ENCODE data around the gene ERBB4.

ERBB4 gene

GRCh38 chr2:211514049-211514448 is 1024.6 kb downstream of the ERBB4 start:
- no peak overlapping the region for H3K27ac ChIP-seq
- TF ChIP-seq, protein P1, sequence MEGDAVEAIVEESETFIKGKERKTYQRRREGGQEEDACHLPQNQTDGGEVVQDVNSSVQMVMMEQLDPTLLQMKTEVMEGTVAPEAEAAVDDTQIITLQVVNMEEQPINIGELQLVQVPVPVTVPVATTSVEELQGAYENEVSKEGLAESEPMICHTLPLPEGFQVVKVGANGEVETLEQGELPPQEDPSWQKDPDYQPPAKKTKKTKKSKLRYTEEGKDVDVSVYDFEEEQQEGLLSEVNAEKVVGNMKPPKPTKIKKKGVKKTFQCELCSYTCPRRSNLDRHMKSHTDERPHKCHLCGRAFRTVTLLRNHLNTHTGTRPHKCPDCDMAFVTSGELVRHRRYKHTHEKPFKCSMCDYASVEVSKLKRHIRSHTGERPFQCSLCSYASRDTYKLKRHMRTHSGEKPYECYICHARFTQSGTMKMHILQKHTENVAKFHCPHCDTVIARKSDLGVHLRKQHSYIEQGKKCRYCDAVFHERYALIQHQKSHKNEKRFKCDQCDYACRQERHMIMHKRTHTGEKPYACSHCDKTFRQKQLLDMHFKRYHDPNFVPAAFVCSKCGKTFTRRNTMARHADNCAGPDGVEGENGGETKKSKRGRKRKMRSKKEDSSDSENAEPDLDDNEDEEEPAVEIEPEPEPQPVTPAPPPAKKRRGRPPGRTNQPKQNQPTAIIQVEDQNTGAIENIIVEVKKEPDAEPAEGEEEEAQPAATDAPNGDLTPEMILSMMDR (conservative IDR thresholded peaks at IDR 0.05; ENCODE audit: low read depth, low read length) = no peak
- no peak overlapping the region for H3K4me3 ChIP-seq (IDR thresholded peaks at IDR 0.05; ENCODE audit: insufficient read depth, low read depth, low read length)
- H2AFZ ChIP-seq (ENCODE audit: low read depth) = no peak overlapping the region
- no peak overlapping the region for H3K9ac ChIP-seq
- H4K20me1 ChIP-seq (ENCODE audit: insufficient read depth) = no peaks in the 10 kb centered on the region
- no peaks in the 10 kb centered on the region for H3K27me3 ChIP-seq (ENCODE audit: insufficient read depth, low read depth)
- no peaks in the 10 kb centered on the region for H3K79me2 ChIP-seq (ENCODE audit: insufficient read depth, low read depth)
- no peak overlapping the region for H3K4me2 ChIP-seq
- H3K36me3 ChIP-seq (ENCODE audit: insufficient read depth) = no peaks in the 10 kb centered on the region
- H3K4me1 ChIP-seq (ENCODE audit: low read depth, poor library complexity, severe bottlenecking) = no peaks in the 10 kb centered on the region

DNA sequence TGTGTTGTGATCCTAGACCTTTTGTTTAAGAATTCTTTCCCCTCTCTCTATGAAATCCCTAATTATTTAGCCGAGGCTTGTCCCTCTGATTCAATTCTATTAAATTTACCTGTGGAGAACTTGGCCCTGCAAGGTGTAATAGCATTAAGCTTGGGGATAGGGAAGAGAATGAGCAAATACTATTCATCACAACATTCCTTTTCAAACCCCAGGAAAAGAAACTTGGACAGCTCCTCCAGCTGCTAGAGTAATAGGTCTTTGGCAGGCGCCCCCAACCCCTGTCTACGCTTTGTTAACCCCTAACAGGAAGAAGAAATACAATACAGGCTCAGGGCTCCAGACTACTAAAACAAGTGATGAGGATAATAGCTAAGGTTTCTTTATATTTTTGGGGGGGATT is 1025.2 kb downstream of the ERBB4 start:
- Histone ChIP-seq H3K4me2 (no peak overlapping the region), H3K9ac (no peak overlapping the region), H3K4me1 (ENCODE audit: low read depth, poor library complexity, severe bottlenecking) (no peaks in the 10 kb centered on the region), H3K79me2 (ENCODE audit: insufficient read depth, low read depth) (no peaks in the 10 kb centered on the region), H3K4me3 (IDR thresholded peaks at IDR 0.05; ENCODE audit: insufficient read depth, low read depth, low read length) (no peak overlapping the region), H3K27ac (no peak overlapping the region), H4K20me1 (ENCODE audit: insufficient read depth) (no peaks in the 10 kb centered on the region), H3K27me3 (ENCODE audit: insufficient read depth, low read depth) (no peaks in the 10 kb centered on the region), H2AFZ (ENCODE audit: low read depth) (no peak overlapping the region), H3K36me3 (ENCODE audit: insufficient read depth) (no peaks in the 10 kb centered on the region)
- TF ChIP-seq, protein P1 (conservative IDR thresholded peaks at IDR 0.05; ENCODE audit: low read depth, low read length) = no peak

DNA sequence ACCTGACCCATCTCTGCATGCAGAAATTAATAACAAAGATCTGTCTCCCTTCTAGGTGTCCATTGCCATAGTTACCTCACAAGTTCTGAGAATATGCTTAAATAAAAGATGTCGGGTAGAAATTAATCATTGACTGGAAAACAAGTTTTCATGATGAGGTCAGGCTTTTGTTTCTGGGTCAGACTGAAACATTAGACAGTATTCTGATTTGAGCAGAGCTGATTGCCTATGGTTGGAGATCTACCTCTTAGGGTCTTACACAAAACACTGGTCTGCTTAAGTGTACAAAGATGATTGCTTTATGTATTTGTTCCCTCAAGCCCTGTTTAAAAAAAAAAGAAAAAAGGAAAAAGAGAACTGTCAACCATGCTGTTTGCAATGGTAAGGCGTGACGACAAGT is 1025.8 kb downstream of the ERBB4 start:
- H3K4me3 ChIP-seq (IDR thresholded peaks at IDR 0.05; ENCODE audit: insufficient read depth, low read depth, low read length) = no peak overlapping the region
- H3K4me1 ChIP-seq (ENCODE audit: low read depth, poor library complexity, severe bottlenecking) = no peaks in the 10 kb centered on the region
- H3K27ac ChIP-seq = no peak overlapping the region
- H4K20me1 ChIP-seq (ENCODE audit: insufficient read depth) = no peaks in the 10 kb centered on the region
- H3K36me3 ChIP-seq (ENCODE audit: insufficient read depth) = no peaks in the 10 kb centered on the region
- H2AFZ ChIP-seq (ENCODE audit: low read depth) = no peak overlapping the region
- H3K9ac ChIP-seq = no peak overlapping the region
- H3K79me2 ChIP-seq (ENCODE audit: insufficient read depth, low read depth) = no peaks in the 10 kb centered on the region
- H3K27me3 ChIP-seq (ENCODE audit: insufficient read depth, low read depth) = no peaks in the 10 kb centered on the region
- H3K4me2 ChIP-seq = no peak overlapping the region
- TF ChIP-seq, protein P1 (conservative IDR thresholded peaks at IDR 0.05; ENCODE audit: low read depth, low read length) = no peak

DNA sequence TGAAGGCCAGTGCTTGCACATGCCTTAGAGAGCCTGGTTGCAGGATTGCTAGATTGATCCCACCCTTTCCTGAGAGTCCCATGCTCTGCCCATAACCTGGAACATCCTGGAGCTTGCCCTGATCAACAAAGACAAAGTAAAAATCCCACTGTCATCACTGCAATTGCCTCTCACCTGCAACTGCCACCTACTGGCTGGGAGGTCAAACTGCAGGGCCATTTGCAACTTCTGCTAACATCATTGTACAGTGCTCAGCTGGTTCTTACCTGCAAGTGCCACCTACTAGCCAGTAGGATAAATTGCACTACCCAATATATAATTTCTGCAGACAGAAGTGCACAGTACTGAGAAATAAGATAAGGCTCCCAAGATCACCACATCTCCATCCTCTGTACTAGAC is 1034.7 kb downstream of the ERBB4 start:
- TF ChIP-seq, protein P1 (conservative IDR thresholded peaks at IDR 0.05; ENCODE audit: low read depth, low read length) = peak; percentile 49
- Histone ChIP-seq H3K4me3 (IDR thresholded peaks at IDR 0.05; ENCODE audit: insufficient read depth, low read depth, low read length) (no peak overlapping the region), H3K4me1 (ENCODE audit: low read depth, poor library complexity, severe bottlenecking) (no peaks in the 10 kb centered on the region), H2AFZ (ENCODE audit: low read depth) (no peak overlapping the region), H3K27me3 (ENCODE audit: insufficient read depth, low read depth) (no peaks in the 10 kb centered on the region), H4K20me1 (ENCODE audit: insufficient read depth) (no peaks in the 10 kb centered on the region), H3K4me2 (no peak overlapping the region), H3K9ac (no peak overlapping the region), H3K27ac (no peak overlapping the region), H3K79me2 (ENCODE audit: insufficient read depth, low read depth) (no peaks in the 10 kb centered on the region), H3K36me3 (ENCODE audit: insufficient read depth) (no peaks in the 10 kb centered on the region)

All from KMS-11 (cell line).